HepG2 (cell line): ENCODE measurements around the gene ZDHHC7. TPM values are rescaled to one million over a fixed set of nuclear protein-coding genes. Genes with fewer than 3 reads are reported as not detected.

Experiments
- BCLAF1 ChIP-seq: fragments of 450-650 bp; IDR thresholded peaks from 2 replicates; pipeline ENCODE4 v1.6.1; 2017; ENCODE audit warnings: mild to moderate bottlenecking
- CENPBD1 ChIP-seq: sonication (generic); formaldehyde crosslinking; IDR thresholded peaks from 2 replicates; pipeline ENCODE4 v1.8.0; 2022; ENCODE audit warnings: missing genetic modification reagents, low read depth, mild to moderate bottlenecking, borderline replicate concordance
- CREBL2 ChIP-seq: sonication (generic); formaldehyde crosslinking; IDR thresholded peaks from 2 replicates; pipeline ENCODE4 v1.8.1; 2023; ENCODE audit warnings: missing genetic modification reagents, mild to moderate bottlenecking, borderline replicate concordance
- DDIT3 ChIP-seq: sonication (generic); formaldehyde crosslinking; IDR thresholded peaks from 2 replicates; pipeline ENCODE4 v1.4.0; 2020; ENCODE audit warnings: mild to moderate bottlenecking, missing genetic modification reagents
- EEA1 ChIP-seq: sonication (generic); formaldehyde crosslinking; IDR thresholded peaks from 2 replicates; pipeline ENCODE4 v1.5.1; 2020; ENCODE audit warnings: mild to moderate bottlenecking, missing genetic modification reagents, borderline replicate concordance
- GTF2F1 ChIP-seq: fragments of 150-350 bp; IDR thresholded peaks from 2 replicates; pipeline ENCODE4 v1.6.1; 2014; ENCODE audit warnings: low read length
- MIER3 ChIP-seq: IDR thresholded peaks from 2 replicates; pipeline ENCODE4 v1.6.1; 2016; ENCODE audit warnings: missing compliant biosample characterization, borderline replicate concordance
- PHF8 ChIP-seq: sonication (generic); formaldehyde crosslinking; IDR thresholded peaks from 2 replicates; pipeline ENCODE4 v1.5.0; 2020; ENCODE audit warnings: missing genetic modification reagents
- RXRB ChIP-seq: IDR thresholded peaks from 2 replicates; pipeline ENCODE4 v1.6.1; 2016; ENCODE audit warnings: borderline replicate concordance, missing genetic modification reagents, missing compliant biosample characterization
- SPEN ChIP-seq: sonication (generic); formaldehyde crosslinking; IDR thresholded peaks from 2 replicates; pipeline ENCODE4 v1.5.1; 2020; ENCODE audit warnings: low read depth, mild to moderate bottlenecking, missing genetic modification reagents
- TFE3 ChIP-seq: IDR thresholded peaks from 2 replicates; pipeline ENCODE4 v1.6.1; 2016
- YEATS2 ChIP-seq: sonication (generic); formaldehyde crosslinking; IDR thresholded peaks from 2 replicates; pipeline ENCODE4 v1.4.0; 2020; ENCODE audit warnings: missing genetic modification reagents, borderline replicate concordance
- ZBED4 ChIP-seq: sonication (generic); formaldehyde crosslinking; IDR thresholded peaks from 2 replicates; pipeline ENCODE4 v1.4.0; 2020; ENCODE audit warnings: missing genetic modification reagents, borderline replicate concordance
- ZBTB21 ChIP-seq: sonication (generic); formaldehyde crosslinking; IDR thresholded peaks from 2 replicates; pipeline ENCODE4 v1.4.0; 2020; ENCODE audit warnings: missing genetic modification reagents
- ZBTB43 ChIP-seq: sonication (generic); formaldehyde crosslinking; conservative IDR thresholded peaks from 2 replicates; pipeline ENCODE4 v1.4.0; 2020; ENCODE audit warnings: missing genetic modification reagents
- ZNF263 ChIP-seq: sonication (generic); formaldehyde crosslinking; IDR thresholded peaks from 2 replicates; pipeline ENCODE4 v1.4.0; 2020; ENCODE audit warnings: missing genetic modification reagents
- ZNF614 ChIP-seq: IDR thresholded peaks from 2 replicates; pipeline ENCODE4 v1.6.1; 2018; ENCODE audit warnings: missing biosample characterization, missing genetic modification reagents, inconsistent platforms, borderline replicate concordance
- polyA plus RNA-seq, 8 experiments: library from polyadenylated mRNA; depleted of rRNA in 3 of 8; stranded (reverse) in 7 of 8; unstranded in 1 of 8; fragments of >200 nt; fragmentation: Illumina TruSeq in 4 of 8; extraction: Trizol in 4 of 8; gene quantifications; 2 replicates each; pipeline versions ENCODE4 v1.2.1 to v1.2.3, GENCODE V29; 2011 to 2016; ENCODE audit warnings: low read depth in 4 of 8, missing spikeins in 1 of 8, mixed read lengths in 1 of 8; ENCODE audit not compliant: insufficient read depth in 1 of 8
- total RNA-seq, 5 experiments: library from RNA; depleted of rRNA; stranded (reverse); fragments of >200 nt; fragmentation: Illumina TruSeq; extraction: Trizol; gene quantifications; 2 replicates each; pipeline ENCODE4 v1.2.3, GENCODE V29; 2016; ENCODE audit warnings: low read depth in 1 of 5

Gene ZDHHC7
- total and polyA plus RNA-seq, 2 of the 13 experiments (the other 11 are each of a cell fraction or from before 2014, with no cell fraction given) = 46.8 to 67.6 TPM

GRCh38 chr16:84933774-84934631 is 77.3 kb downstream of the ZDHHC7 start (continued):
- TF ChIP-seq MIER3 (CRISPR knock-in tag) = 0 out of 2 replicates have a peak, but pooled peaks have one; percentile 42
- TF ChIP-seq ZNF263 (CRISPR knock-in tag) = peak; percentile 65
- TF ChIP-seq EEA1 = peak; percentile 42; the same call in 1 of the 2 replicates
- 0 out of 2 replicates have a peak, but pooled peaks have one; percentile 21 for TF ChIP-seq ZBTB43 (CRISPR knock-in tag)
- TF ChIP-seq ZNF614 (CRISPR knock-in tag) = peak; percentile 65; the same call in 1 of the 2 replicates
- TF ChIP-seq SPEN (CRISPR knock-in tag) = peak; percentile 84
- TF ChIP-seq ZBED4 (CRISPR knock-in tag) = no peak
- peak; percentile 10; the same call in 1 of the 2 replicates for TF ChIP-seq ZBTB21
- TF ChIP-seq GTF2F1 = no peak
- TF ChIP-seq RXRB = peak; percentile 65; the same call in 1 of the 2 replicates
- no peak for TF ChIP-seq CENPBD1 (CRISPR knock-in tag)
- TF ChIP-seq BCLAF1 = no peak
- 0 out of 2 replicates have a peak, but pooled peaks have one; percentile 18 for TF ChIP-seq CREBL2 (CRISPR knock-in tag)
- peak; percentile 44; the same call in 1 of the 2 replicates for TF ChIP-seq PHF8 (CRISPR knock-in tag)
- TF ChIP-seq TFE3 (CRISPR knock-in tag) = peak; percentile 42
- no peak for TF ChIP-seq DDIT3
- no peak; the same call in 1 of the 2 replicates for TF ChIP-seq YEATS2 (CRISPR knock-in tag)
